DMS79 treated with DMSO at 0.1 percent for 48 hours (cell line): Measurements from ENCODE around the gene LARP7.
"Not testable (repeated sequence)": the region's sequence is repeated elsewhere in the genome, so short reads cannot be mapped to it uniquely, and the experiment has no call there.

Experiments
- DNase-seq: peaks from one replicate; lab custom pipeline; 2025; lab: John Stamatoyannopoulos, UW

LARP7 gene

GRCh38 chr4:112650332-112650731, 13.4 kb downstream of the LARP7 start:
- no peak for DNase-seq

- no peak for DNase-seq
Observed at GRCh38 chr4:112651641-112652040, 14.7 kb downstream of the LARP7 start.

- no peak for DNase-seq
Observed at GRCh38 chr4:112652216-112652615, 15.3 kb downstream of the LARP7 start.

DNA sequence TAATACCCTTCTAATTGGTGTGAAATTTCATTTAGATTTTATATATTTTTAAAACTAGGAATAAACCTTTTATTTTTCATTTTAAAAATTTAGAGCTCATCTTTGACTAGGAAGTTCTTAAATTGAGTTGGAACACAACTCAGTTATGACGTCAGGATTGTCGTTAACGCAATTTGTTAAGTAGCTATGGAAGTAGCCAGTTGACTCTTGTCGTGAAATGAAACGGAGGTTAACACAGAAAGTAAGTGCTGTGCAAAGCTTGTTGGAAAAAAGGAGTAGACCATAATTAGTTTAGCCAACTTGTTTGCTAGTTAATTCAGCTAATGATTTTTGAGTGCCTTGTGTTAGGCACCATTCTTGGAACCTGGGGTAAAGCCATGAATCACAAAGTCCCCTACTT, 18.3 kb downstream of the LARP7 start:
- DNase-seq, result no peak

GRCh38 chr4:112656115-112656514, 19.2 kb downstream of the LARP7 start:
- not testable (repeated sequence) for DNase-seq

DNA sequence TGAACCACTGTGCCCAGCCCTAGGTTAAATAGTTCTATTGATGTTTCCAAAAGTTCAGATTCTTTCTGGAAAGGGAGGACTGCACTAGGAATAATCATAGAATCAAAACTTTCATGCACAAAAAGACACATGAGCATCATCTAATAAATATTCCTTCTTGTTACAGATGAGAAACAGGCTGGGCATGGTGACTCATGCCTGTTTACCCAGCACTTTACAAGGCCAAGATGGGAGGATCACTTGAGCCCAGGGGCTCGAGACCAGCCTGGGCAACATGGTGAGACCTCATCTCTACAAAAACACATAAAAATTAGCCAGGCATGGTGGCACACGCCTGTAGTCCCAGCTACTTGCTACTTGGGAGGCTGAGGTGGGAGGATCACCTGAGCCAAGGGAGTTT, 27.7 kb downstream of the LARP7 start:
- DNase-seq, result no peak

- DNase-seq, result no peak
Observed at GRCh38 chr4:112668131-112668530, 31.2 kb downstream of the LARP7 start.

DNA sequence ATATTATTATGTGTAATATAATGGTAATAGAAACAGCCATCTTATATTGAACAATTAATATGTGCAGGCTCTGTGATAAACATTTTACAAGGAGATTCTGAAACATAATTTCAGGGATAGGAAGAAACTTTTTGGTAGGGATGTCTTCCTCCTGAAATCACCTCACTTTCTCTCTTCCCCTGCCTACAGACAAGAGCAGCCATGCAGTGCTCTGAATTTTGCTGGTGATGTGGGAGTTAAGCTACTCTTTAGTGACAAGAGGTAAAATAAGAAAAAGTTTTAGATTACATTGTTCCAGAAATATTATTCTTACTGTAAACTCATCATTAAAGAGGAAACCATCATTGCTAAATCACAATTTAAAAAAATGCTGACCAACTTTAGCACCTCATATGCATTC, 36.1 kb downstream of the LARP7 start:
- DNase-seq, result no peak

DNA sequence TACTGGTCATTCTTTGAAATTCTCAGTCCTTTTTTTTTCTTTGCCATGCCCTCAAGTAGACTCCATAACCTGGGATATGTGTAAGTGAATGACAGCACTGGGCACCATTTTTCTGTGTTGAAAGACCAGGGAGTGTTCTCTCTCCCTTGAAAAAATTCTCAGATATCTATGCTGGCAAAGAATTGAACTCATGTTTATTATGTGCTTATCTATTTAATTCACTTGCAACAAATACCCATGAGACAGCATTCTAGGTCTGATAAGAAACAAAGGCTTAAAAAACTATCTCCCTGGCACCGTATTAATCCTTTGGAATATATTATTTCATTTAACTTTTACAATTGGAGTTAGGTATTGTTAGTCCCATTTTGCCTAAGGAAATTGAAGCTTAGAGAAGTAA, 36.7 kb downstream of the LARP7 start:
- no peak for DNase-seq

DNA sequence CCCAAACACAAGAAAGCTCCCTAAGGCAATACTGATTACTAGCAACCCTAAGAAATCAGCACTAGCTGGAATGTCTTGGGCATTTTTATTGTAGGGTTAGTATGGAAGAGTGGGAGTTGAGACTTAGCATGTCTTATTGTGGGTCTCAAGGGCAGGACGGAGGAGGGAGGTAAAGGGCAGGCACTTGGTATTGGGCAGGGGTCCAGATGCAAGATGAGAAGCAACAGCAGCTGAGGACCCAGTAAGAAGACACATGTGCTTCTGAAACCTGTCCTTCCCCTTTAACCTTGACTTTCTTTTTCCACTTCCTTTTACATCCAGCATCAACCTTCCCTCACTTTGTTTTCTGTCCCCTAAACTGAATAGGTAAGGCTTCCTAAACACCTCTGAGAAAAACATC, 37.4 kb downstream of the LARP7 start:
- no peak for DNase-seq

- no peak for DNase-seq
Observed at GRCh38 chr4:112677519-112678091, 40.7 kb downstream of the LARP7 start.

GRCh38 chr4:112680996-112681395, 44.1 kb downstream of the LARP7 start:
- no peak for DNase-seq

DNA sequence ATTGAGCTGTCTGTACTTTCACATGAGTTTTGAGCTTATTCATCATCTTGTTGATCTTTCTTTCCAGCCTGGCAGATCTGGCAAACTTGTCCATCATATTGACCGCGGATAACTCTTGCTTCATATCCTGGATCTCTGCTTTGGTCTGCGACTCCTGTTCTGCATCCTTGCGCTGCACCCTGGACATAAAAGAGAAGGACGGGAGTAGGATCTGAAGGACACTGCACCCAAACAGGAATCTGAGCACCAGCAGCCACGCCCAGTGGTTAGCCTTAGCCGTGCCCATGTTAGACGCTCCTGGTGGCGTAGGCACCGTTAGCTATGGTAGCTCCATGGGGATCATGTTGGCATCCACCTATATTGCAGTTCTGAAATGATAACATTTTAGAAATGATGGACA, 56.6 kb downstream of the LARP7 start:
- no peak for DNase-seq

- no peak for DNase-seq
Observed at GRCh38 chr4:112700679-112701078, 63.7 kb downstream of the LARP7 start.

GRCh38 chr4:112702892-112703291, 65.9 kb downstream of the LARP7 start:
- no peak for DNase-seq

DNA sequence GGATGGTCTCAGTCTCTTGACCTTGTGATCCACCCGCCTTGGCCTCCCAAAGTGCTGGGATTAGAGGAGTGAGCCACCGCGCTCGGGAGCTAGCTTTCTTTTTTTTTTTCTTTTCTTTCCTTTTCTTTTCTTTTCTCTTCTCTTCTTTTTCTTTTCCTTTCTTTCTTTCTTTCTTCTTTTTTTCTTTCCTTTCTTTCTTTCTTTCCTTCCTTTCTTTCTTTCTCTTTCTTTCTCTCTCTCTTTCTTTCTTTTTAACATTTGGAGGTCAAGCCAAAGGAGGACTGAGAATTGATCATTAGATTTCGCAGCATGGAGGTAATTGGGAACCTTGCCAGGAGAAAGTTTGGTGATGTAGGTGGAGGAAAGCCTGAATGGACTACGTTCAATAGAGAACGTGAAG, 67.4 kb downstream of the LARP7 start:
- DNase-seq, result no peak

GRCh38 chr4:112704991-112705845, 68.3 kb downstream of the LARP7 start:
- no peak for DNase-seq

GRCh38 chr4:112705891-112706839, 69.2 kb downstream of the LARP7 start:
- not testable (repeated sequence) for DNase-seq

DNA sequence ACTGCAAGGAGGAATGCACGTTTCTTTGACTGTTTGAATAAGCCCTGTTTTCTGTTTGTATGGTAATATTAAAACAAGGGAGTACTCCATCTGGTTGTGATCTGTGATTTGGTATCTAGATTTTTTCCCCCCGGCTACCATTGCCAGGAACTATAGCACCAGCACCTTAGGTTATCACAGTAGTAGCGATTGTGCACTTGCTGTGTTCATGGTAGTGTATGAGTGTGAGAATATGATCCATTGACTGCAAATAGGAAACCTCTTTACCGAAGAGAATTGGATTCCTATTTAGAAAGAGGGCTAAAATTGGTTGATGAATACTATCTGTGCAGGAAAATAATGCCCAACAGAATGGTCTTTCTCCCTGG, 69.9 kb downstream of the LARP7 start:
- DNase-seq, result no peak
